Fibroblast of skin of scalp (primary cell): ENCODE results near the gene EBP.
"Not testable (repeated sequence)": the region's sequence is repeated elsewhere in the genome, so short reads cannot be mapped to it uniquely, and the experiment has no call there.

Source experiments
- DNase-seq: peaks from one replicate; pipeline ENCODE4 v3.0.0-alpha.2; 2013

EBP gene

DNA sequence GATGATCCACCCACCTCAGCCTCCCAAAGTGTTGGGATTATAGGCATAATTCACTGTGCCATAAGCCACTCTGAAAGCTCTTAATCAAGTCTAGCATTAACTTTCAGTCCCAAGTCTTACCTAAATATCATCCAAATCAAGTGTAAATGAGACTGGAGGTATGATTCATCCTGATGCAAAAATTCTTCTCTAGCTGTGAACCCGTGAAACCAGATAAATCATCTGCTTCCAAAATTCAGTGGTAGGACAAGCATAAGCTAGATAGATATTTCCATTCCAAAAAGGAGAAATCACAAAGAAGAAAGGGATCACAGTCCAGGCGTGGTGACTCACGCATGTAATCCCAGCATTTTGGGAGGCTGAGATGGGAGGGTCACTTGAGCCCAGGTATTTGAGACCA lies 9.1 kb downstream of the EBP start:
- DNase-seq, result no peak

DNA sequence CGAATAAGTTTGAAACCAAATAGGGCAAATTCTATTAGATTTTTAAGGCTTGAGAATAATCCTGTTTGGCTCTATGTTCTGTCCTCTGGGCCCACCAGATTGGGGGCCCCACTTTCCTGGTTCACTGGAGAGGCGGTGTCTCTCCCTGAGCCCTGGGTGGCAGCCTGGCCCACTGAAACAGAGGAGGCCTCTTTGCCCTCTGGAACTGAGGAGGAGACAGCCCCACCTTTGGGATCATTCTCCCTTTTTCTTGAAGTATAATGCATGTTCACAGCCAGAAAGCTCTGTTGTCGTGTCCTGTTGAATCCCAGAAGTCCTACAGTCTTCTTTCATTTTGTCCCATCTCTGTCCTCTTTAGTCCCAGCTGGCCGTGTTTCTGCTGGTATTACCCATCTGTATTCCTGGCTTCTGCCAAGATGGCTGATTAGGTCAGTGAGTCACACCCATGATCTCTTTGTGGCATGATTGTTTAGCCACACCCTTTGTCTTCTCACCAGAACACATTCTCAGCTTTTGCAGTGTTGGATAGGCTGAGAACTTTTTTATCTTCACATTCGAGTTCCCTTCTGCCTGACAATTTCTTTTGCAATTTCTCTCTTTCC lies 9.9 kb downstream of the EBP start:
- peak; percentile 68 for DNase-seq

DNA sequence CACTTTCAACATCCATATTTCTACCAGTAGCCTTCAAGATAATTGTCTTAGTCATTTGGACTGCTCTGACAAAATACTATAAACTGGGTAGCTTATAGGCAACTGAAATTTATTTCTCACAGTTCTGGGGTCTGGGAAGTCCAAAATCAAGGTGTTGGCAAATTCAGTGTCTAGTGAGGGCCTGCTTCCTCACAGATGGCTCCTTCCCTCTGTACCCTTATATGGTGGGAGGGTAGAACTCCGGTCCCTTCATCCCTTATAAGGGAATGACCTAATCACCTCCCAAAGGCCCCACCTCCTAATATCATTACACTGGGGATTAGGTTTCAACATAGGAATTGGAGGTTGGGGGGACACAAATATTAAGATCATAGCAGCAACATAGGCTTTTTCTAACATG lies 10.6 kb downstream of the EBP start:
- no peak for DNase-seq

DNA sequence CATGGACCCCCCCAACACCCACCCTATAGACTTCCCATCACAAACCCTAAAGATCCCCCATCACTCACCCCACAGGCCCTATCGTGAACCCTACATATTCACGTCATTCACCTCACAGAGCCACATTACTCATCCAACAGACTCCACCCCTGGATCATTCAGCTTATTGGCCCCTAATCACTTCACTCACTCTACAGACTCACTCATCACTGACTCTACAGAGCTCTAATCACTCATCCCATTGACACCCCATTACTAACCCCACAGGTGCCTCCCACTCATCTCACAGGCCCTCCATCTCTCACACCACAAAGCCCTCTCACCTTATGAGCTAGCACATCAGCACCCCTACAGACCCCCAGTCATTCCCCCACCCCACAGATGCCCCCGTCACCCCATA lies 11.6 kb downstream of the EBP start:
- no peak for DNase-seq

DNA sequence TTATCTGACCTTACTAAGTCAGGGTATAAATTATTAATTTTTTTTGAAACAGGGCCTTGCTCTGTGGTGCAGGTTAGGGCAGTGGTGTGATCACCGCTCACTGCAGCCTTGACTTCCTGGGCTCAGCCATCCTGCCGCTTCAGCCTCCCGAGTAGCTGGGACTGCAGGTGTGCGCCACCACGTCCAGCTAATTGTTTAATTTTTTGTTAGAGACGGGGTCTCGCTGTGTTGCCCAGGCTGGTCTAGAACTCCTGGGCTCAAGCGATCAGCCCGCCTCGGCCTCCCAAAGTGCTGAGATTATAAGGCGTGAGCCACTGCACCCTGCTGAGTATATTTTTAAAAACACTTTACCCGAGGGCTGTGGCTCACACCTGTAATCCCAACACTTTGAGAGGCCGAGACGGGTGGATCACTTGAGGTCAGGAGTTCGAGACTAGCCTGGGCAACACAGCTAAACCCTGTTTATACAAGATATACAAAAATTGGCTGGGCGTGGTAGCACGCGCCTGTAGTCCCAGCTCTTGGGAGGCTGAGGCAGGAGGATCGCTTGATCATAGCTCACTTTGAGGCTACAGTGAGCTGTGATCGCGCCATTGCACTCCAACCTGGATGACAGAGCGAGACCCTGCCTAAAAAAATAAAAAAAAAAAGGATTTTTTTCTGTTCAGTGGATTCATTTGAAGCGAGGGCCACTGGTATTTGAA lies 17.2 kb downstream of the EBP start:
- no peak for DNase-seq

DNA sequence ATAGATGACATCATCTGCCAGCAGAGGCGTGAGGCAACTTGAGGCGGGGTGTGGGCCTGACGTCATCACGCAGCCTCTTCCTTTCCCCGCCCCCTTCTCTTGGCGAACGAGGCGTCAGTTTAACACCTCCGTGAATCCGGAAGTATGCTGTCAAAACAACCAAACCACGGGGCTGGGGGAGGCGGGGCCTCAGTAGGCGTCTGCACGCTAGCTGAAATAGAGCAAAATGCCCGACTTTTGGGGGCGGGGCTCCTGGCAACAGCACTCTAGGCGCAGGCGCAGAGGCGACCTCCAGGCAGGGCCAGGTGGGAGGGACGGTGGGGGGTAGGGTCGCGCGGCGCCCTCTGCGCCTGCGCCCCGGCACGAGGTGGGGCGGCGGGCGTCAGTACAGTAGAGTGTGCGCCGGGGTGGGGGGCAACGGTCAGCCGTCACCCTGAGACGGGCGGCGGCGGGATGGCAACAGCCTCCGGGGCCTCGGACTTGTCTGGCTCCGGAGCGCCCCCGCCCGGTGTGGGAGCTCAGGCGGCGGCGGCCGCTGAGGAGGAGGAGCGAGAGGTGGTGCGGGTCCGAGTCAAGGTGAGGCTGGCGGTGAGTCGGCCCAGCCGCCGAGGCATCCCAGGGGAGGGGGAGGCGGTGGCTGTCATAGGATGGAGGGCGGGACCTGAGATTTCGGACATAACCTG lies 17.9 kb downstream of the EBP start, which contains the start of gene TBC1D25:
TSS of gene TBC1D25 (plus strand) at position 370 of the 683 bp plus-strand sequence. CDS start at position 454, 84 bp downstream.
- peak; percentile 98 for DNase-seq

DNA sequence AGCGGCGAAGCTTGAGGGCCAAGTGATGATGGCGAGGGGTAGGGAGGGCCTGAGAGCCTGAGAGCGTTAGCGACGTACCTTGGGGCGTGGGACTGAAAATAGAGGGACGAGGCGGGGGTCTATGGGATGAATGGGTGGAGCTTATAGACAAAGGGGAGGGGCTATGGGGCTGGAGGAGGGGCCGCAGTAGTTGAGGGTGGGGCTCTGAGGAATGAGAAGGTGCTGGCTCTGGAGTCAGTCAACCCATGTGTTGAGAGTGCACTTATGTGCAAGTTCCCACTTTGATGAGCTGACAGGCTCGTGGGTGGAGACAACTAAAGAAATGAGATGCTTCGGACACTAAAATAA lies 18.4 kb downstream of the EBP start:
- DNase-seq, result peak; percentile 36

DNA sequence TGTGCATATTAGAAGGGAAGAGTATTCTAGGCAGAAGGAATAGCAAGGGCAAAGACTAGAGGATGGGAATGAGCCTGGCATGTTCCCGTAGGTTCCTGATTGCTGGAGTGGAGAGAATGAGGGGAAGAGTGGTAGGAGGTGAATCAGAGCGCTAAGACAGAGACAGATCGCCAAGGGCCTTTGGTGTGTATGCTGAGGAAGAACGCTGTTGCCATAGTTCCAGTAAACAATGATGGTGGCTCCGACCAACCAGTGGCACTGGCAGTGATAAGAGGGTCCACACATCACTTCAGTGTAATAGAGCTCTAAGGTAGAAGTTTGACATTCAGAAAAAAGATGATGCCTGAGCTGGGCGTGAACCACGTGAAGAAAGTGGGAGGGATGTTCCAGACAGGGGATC lies 18.9 kb downstream of the EBP start:
- no peak for DNase-seq

DNA sequence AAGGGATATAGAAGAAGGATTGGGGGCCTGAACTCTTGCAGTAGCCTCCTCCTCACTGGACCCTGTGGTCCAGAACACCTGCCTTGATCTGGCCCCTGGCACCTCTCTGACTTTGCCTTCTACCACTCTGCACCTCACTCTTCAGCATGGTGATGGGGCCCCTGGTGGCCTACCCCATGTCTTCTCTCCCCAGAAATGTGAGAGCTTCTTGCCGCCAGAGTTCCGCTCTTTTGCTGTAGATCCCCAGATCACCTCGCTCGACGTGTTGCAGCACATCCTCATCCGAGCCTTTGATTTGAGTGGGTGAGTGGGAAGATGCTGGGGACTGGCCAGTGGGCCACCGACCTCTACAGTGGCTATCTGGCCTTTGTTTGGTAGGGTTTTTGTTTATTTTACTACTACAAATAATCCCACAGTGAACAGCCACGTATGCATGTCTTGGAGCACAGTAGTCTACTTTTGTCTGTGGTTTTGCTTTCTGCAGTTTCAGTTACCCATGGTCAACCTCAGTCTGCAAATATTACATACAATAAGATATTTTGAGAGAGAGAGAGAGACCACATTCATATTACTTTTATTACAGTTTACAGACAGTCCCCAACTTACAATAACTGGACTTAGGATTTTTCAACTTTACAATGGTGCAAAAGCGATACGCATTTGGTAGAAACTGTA lies 19.7 kb downstream of the EBP start:
- DNase-seq, result no peak

DNA sequence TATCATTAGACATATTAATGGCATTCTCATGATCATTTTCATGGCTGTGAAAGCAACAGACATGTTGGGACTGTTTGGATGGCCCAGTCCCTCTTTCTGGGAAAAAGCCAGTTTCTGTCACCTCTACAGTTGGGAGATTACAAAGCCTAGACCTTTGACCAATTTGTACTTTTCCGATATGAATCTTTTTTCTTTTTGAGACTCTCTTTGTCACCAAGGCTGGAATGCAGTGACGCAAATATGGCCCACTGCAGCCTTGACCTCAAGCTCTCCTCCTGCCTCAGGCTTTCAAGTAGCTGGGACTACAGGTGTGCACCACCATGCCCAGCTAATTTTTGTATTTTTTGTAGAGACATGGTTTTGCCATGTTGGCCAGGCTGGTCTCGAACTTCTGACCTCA lies 27.3 kb downstream of the EBP start:
- no peak for DNase-seq

DNA sequence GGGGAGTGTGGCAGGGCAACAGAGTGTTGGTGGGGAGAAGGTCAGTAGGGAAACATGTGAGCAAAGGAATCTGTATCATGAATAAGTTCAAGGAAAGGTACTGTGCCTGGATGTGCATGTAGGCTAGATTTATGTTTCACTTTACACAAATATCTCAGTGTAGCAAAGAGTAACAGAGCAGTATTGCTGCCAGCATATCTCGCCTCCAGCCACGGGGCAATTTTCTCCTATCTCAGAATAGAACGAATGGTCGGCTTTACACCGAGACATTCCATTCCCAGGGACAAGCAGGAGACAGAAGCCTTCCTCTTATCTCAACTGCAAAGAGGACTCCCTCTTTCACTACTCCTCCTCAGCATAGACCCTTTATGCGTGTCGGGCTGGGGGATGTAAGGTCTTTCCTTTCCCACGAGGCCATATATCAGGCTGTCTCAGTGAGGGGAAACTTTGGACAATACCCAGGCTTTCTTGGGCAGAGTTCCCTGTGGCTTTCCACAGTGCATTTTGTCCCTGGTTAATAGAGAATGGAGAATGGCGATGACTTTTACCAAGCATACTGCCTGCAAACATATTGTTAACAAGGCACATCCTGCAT lies 34.2 kb downstream of the EBP start:
- not testable (repeated sequence) for DNase-seq

DNA sequence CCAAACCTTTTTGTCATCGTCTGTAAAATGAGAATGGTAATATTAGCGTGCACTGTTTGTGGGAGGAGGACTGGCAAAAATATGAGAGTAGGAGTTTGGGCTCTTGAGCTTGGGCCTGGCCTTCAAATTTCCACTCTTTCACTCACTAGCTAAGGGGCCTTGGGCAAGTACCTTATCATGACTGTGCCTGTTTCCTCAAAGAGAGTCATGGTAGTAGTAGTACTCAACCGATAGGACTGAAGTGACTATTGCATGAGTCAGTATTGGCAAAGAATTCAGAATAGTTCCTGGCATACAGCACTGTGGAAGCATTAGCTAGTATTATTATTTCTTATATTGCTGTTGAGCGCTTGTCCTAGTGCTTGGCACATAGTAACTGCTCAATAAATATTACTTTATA lies 36.7 kb downstream of the EBP start:
- peak; percentile 59 for DNase-seq

DNA sequence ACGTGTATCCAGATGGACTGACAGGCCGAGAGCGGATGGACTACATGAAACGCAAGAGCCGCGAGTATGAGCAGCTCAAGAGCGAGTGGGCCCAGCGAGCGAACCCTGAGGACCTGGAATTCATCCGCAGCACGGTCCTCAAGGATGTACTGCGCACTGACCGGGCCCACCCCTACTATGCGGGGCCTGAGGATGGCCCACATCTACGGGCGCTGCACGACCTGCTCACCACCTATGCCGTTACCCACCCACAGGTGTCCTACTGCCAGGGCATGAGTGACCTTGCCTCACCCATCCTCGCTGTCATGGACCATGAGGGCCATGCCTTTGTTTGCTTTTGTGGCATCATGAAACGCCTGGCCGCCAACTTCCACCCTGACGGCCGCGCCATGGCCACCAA lies 38.0 kb downstream of the EBP start:
- no peak for DNase-seq

DNA sequence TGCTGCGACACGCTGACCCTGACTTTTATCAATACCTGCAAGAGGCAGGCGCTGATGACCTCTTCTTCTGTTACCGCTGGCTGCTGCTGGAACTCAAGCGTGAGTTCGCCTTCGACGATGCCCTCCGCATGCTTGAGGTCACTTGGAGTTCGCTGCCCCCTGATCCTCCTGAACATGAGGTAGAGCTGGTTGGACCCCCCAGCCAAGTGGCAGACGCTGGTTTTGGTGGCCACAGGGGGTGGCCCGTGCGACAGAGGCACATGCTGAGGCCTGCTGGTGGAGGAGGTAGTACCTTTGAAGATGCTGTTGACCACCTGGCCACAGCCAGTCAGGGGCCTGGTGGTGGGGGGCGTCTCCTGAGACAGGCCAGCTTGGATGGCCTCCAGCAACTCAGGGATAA lies 38.4 kb downstream of the EBP start:
- no peak for DNase-seq

DNA sequence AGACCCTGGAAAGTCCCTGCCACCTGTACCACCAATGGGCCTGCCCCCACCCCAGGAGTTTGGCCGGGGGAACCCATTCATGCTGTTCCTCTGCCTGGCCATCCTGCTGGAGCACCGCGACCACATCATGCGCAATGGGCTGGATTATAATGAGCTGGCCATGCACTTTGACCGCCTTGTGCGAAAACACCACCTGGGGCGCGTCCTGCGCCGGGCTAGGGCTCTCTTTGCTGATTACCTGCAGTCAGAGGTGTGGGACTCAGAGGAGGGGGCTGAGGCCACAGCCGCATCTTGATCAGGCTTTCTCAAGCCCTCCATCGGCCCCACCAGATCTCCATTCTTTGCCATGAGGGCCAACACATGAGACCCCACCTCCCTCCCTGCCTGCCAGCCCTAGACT lies 39.1 kb downstream of the EBP start:
- DNase-seq, result no peak

DNA sequence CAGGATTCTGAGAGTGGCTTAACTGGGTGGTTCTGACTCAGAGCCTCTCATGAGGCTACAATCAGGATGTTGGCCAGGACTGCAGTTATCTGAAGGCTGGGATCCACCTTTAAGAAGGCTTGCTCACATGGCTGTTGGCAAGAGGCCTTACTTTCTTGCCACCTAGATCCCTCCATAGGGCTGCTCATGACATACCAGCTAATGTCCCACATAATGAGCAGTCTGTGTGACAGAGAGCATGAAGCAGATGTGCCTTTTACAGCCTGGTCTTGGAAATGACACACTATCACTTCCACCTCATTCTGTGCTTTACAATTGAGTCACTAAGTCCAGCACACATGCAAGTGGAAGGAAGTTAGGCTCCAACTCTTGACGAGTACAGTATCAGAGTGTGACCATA lies 48.4 kb downstream of the EBP start:
- DNase-seq, result no peak

DNA sequence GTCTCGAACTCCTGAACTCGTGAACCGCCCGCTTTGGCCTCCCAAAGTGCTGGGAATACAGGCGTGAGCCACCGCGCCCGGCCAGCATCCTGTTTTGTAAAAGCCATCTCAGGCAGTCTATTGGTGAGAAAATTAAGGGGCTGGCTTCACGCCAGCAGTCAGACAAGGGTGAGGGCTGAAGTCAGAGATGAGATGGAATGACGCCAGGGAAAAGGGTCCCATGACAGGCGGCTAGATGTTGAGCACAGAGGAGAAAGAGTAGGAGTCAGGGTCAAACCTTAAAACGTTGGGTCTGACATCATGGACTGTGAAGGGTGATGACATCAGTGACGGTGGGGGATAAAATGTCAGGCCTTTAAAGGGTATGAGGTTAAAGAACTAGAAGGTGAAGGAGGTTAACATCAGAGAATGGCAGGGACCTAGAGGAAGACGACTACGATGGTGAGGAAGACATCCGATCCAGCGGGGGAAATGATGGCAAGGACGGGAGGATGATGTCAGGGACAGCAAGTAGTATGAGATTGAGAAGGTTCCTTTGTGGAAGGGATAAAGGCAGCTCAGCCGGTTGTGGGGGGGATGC lies 52.2 kb downstream of the EBP start:
- peak; percentile 37 for DNase-seq

DNA sequence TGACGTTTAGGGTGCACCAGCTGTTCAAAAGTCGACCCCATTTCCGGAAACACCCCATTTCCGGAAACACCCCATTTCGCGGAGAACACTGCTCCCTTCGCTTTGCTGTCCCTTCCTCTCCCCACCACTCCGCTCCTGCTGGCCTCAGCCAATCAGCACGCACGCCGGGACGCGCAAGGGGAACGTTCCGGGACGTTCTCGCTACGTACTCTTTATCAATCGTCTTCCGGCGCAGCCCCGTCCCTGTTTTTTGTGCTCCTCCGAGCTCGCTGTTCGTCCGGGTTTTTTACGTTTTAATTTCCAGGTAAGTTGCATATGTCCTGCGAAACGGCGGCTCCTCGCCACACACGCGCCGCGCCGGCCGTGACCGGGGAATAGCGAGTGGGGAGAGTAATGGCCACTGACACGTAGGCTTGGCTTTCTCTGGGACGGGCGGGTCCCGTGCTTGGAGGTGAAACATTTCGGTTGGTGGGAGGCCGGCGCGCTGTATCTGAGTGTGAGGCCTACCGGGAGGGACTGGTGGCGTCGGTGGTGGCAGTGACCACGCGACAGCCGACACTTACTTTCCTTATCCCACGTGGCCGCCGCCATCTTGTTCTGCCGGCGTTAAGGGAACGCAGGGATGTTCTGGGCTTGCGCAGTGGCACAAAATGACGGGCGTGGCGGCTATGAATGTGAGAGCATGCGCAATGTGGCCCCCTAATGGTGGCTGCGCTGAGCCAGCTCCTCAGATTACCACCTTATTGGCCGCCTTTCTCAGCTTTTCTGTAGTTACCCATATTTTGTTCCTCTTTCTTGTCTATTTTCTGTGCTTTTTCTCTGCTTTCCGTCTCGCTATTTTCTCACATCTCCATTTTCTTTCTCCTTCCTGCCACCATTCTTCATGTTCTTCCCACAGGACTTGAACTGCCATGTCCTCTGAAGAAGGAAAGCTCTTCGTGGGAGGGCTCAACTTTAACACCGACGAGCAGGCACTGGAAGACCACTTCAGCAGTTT lies 53.0 kb downstream of the EBP start, which contains the start of gene RBM3:
TSS of gene RBM3 (plus strand) at position 215 of the 997 bp plus-strand sequence. CDS start at position 912, 697 bp downstream.
- peak; percentile 96 for DNase-seq

DNA sequence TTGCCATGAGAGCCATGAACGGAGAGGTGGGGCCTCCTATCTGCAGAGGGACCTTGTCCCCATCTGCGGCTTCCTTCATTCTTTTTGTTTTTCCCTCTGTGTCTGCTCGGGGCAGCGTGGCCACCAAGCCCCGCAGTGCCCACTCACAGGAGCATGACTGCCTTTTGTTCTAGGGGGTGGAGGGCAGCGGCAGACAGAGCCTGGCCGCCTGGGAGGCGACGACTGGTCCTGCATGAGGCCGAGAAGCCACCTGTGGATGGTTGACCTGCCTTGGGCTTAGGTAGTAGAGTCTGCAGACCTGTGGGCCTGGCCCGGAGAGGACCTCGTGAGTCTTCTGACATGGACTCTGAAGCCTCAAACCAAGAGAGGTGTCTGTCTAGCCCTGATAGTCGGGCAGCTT lies 54.0 kb downstream of the EBP start:
- DNase-seq, result no peak

DNA sequence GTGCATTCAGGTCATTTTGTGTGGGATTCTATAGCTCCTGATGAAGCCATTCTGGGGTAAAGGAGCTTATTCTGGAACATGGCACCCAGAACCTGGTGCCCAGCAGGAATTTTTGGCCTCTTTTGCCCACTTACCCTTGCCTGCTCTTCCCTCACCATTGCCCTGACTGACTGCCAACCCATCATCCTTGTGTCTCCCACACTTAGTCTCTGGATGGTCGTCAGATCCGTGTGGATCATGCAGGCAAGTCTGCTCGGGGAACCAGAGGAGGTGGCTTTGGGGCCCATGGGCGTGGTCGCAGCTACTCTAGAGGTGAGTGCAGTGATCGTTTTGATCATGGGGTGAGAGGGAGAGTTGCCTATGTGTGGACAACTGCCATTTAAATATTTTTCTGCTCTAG lies 54.5 kb downstream of the EBP start:
- no peak for DNase-seq
